ENCODE measurements around the gene PHF14.

Gene PHF14

DNA sequence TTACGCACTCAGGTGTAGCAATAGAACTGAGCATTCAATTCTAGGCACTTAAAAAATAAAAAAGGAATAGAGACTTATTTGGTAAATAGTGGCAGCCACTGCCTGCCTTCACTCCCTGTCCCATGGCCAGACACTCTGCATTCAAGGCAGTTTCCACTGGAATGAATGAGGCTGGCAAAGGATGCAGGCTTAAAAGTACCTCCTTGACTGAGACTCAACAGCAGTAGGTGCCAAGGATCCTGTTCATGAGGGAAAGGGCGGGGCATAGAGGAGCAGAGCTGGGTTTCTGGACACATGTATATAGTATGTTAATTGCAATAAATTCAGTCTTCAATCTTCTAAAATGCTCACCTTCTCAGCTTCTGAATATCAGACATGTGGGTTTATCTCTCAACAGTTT lies 242.6 kb downstream of the PHF14 start:
- ChIA-PET CTCF (interaction anchor here (0.9 to 1.7 kb wide), 4 partner anchors 9 to 128 kb away, joined by 3 to 9 read pairs (median 4); no protein-coding TSS in a partner anchor), POLR2A (no interaction called here)

DNA sequence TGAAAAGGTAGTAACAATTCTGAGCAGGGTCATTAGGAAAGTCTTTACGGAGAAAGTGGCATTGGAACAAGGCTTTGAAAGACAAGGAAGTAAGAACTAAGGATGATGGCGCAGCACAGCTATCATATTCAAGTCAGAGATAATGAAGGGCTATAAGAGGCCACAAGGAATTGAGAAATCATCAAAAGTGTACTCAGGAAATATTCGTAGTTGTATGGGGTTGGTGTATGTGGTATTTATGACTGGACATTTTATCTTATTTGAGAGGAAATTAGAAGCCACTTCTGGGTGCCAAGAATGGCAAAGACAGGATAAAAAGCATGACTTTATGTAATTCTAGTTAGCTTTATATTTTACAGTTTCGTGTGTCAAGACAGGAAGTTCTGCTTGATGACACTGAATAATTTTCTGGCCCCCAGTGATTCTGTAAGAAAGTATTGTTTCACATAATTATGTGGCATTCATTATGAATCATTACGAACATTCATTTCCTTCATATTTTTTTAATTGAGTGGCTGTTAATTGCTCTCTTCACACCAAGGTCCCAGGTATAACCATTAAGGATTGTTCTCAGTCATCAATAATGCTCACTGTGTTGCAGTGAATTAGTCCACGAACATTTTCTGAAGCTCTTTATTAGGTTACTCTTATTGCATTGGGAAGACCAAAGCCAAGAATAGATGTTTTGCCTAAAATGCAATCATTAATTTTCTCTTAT lies 244.3 kb downstream of the PHF14 start:
- CTCF ChIA-PET = no interaction called here
- POLR2A ChIA-PET = no interaction called here
- DNase-seq (ENCODE audit: extremely low spot score) = no peak
- TF ChIP-seq, protein P1, sequence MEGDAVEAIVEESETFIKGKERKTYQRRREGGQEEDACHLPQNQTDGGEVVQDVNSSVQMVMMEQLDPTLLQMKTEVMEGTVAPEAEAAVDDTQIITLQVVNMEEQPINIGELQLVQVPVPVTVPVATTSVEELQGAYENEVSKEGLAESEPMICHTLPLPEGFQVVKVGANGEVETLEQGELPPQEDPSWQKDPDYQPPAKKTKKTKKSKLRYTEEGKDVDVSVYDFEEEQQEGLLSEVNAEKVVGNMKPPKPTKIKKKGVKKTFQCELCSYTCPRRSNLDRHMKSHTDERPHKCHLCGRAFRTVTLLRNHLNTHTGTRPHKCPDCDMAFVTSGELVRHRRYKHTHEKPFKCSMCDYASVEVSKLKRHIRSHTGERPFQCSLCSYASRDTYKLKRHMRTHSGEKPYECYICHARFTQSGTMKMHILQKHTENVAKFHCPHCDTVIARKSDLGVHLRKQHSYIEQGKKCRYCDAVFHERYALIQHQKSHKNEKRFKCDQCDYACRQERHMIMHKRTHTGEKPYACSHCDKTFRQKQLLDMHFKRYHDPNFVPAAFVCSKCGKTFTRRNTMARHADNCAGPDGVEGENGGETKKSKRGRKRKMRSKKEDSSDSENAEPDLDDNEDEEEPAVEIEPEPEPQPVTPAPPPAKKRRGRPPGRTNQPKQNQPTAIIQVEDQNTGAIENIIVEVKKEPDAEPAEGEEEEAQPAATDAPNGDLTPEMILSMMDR (IDR thresholded peaks at IDR 0.05; ENCODE audit: control extremely low read depth, extremely low read depth, low read depth, missing control alignments) = no peak

More for the DNA sequence above, 242.6 kb downstream of the PHF14 start:
- TF ChIP-seq, protein P1 (IDR thresholded peaks at IDR 0.05; ENCODE audit: control extremely low read depth, extremely low read depth, low read depth, missing control alignments) = no peak
- no peak for DNase-seq (ENCODE audit: extremely low spot score)

Data from GM10248 (cell line).